ENCODE results near the gene MEGF11.
A peak's percentile ranks its signal among the peaks of the same experiment; 100 is the strongest.

Gene MEGF11

DNA sequence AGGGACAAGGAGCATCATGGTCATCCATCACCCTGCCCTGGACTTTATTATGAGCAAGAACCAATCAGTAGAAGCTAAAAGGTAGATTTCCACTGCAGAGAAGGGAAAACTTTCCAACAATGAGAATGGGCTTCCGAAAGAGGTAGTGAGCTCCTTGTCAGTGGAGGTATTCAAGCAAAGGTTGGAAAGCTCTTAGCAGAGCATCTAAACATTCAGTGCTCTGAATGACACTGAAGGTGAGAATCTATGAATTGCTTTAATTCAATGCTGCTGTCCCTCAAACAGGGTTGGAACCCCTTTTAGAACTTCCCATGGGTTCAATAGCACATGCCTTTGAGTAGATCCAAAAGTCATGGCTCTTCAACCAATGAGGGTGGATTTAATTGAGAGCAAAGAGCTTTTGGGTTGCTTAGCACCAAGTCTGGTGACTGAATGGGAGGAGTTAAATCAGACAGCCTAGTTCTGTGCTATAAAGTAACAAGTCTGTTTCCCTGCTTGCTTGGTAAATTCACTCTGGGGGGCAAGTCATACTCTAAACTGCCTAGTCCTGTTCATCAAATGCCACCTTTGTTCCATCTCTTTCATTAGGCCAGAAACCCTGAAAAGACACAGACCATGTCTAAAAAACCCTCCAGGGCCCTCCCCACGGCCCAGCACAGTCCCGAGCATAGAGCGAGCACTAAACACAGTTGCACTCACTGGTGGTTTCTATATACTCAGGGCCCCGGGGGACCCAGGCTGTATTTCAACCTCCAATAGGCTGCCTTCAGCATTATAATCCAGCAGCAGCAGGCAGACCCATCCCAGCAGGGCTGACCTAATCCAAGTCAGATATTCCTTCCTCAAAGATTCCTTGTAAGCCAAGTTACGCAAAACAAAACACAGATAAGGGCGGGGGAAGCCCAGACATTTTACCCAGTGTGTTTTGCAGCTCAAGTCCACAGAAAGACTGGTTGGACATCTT, 161.2 kb downstream of the MEGF11 start:
- no peak for DNase-seq (ENCODE audit: low read depth)

DNA sequence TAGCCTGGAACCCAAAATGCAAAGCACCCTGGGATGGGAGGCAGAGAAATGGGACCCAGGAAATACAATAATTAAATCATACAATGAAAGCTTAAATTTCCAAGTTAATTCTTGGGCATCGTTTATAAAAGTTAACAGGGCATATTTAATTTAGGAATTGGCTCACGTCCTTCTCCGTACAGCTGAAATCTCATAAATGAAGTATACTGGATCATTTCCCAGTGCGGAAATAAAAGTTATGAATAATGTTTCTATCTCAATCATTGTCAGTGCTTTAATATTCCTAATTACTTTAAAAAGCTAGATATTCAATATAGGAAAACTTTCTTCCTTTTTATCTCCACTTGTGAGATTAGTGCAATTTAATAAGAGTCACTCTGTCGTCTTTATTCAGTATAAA, 164.0 kb downstream of the MEGF11 start:
- no peak for DNase-seq (ENCODE audit: low read depth)

GRCh38 chr15:66089049-66089448, 164.5 kb downstream of the MEGF11 start:
- no peak for DNase-seq (ENCODE audit: low read depth)

DNA sequence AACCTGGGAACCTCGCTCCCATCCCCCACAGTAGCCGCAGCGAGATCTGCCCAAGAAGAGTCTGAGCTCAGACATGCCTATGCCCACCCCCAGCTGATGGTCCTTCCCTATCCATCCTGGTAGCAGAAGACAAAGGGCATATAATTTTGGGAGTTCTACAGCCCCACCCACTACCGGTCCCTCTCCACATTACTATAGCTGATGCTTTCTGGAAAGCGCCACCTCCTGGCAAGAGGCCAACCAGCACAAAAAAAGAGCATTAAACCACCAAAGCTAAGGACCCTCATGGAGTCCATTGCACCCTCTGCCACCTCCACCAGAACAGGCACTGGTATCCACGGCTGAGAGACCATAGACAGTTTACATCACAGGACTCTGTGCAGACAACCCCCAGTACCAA, 168.4 kb downstream of the MEGF11 start:
- no peak for DNase-seq (ENCODE audit: low read depth)

- DNase-seq (ENCODE audit: low read depth) = no peak
These were observed 168.8 kb downstream of the MEGF11 start for GRCh38 chr15:66084704-66085103.

- peak; percentile 19 for DNase-seq (ENCODE audit: low read depth)
These were observed 172.7 kb downstream of the MEGF11 start for GRCh38 chr15:66080717-66081398.

- DNase-seq (ENCODE audit: low read depth) = no peak
These were observed 174.6 kb downstream of the MEGF11 start for GRCh38 chr15:66078929-66079275.

GRCh38 chr15:66078196-66078928, 175.2 kb downstream of the MEGF11 start:
- no peak for DNase-seq (ENCODE audit: low read depth)

DNA sequence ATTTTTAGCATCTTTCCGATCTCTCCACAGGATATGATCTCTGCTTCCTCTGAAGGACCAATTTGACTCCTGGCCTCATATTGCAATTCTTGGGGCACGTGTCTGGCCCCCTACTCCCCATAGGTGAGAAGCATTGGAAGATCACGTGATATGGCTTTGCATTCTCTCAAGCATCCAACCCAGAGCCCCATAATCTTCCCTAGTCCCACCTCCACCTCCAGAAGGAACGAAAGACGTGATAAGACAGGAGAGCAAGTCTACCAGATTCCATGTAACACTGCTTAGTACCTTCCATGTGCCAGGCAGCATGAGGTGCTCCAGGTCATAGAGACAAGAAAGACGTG, 176.3 kb downstream of the MEGF11 start:
- DNase-seq (ENCODE audit: low read depth) = no peak

DNA sequence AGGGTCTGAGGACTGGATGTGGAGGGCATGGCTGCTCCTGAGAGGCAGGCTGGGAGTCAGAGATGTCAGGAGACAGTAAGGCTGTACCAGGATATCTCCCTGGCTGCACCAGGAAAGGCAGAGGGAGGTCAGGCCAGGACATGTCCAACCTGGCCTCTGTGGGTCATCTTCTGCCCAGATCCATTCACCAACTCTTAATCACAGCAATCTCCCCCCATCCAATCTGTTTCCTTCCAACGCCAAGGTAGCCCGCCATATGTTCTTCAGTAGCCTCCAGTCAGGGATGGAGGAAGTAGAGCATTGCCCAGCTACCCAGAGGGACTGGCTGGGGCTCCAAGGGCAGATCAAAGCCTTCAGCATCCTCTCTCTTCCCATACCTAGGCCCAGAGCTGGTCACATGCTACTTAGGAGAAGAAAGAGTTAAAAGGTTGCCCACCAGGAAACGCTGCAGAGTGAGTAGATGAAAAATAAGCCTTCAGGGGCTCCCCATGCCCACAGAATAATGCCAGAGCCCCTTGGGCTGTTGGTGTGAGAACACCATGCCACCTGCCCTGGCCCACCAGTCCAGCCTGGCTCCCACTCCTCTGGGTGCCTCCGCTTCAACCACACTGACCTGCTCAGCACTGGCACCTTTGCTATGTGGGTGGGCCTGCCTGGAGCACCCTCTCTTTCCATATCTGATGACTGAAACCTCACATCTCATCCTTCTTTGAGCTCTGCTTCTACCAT, 176.8 kb downstream of the MEGF11 start:
- no peak for DNase-seq (ENCODE audit: low read depth)

DNA sequence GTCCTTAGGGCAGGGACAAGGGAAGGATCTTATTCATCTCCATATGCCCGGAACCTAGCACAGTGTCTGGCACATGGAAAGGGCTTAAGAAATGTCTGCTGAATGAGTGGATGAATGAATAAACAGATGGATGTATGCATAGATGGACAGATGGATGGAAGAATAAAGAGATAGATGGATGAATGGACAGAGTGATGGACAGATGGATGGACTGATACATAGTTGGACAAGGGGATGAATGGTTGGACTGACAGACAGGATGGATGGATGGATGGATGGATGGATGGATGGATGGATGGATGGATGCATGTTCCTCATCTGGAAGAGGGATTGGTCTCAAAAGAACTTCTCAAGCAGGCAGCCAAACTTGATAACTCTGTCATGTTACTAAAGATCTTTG, 177.6 kb downstream of the MEGF11 start:
- DNase-seq (ENCODE audit: low read depth) = no peak

DNA sequence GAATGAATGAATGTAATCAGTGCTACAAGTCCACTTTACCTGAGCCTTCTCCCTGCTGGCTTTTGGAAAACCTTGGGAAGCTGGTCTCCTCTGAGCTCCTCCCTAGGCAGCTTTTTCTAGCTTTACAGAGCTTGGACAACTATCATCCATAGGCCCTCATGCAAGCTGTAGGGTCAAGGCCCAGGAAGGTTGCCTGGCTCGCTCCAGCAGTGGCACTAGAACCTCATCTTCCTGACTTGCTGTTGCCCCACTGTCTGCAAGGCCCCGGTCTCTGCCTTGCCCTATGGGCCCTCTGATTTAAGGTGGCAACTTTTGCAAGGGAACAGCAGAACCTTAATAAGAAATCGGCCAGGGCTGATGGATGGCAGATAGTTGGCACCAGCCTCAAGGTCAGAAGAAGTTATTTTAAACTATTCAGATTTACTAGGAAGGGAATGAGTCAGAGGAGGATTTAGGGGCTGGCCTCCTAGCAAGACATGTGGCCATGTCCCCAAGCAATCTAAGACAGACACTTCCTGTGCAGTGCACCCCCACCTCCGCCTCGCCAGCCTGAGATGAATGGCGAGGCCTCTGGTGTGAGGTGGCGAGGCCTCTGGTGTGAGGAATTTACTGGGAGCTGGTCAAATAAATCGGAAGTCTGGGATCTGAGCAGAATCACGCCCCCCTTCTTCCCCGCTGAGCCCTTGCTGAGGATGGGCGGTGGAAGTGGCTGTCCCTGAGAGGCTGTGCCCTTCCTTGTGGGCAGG, 180.8 kb downstream of the MEGF11 start:
- DNase-seq (ENCODE audit: low read depth) = no peak

DNA sequence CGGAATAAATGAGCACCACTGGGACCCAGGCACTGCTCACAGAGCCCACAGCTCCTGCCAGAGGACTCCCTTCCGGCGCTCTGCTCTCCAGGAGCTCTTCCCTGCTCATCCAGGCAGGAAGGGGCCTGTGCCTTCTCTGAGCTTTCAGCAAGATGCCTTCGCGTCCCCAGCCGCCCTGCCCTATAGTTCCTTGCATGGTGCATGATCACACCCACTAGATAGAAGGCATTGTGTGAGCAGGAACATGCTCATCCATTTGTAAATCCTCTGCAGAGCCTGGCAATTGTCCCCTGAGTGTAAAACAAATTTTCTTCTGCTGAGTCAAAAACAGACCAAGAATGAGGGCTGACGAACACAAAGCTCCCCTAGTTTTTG, 181.6 kb downstream of the MEGF11 start:
- DNase-seq (ENCODE audit: low read depth) = no peak

DNA sequence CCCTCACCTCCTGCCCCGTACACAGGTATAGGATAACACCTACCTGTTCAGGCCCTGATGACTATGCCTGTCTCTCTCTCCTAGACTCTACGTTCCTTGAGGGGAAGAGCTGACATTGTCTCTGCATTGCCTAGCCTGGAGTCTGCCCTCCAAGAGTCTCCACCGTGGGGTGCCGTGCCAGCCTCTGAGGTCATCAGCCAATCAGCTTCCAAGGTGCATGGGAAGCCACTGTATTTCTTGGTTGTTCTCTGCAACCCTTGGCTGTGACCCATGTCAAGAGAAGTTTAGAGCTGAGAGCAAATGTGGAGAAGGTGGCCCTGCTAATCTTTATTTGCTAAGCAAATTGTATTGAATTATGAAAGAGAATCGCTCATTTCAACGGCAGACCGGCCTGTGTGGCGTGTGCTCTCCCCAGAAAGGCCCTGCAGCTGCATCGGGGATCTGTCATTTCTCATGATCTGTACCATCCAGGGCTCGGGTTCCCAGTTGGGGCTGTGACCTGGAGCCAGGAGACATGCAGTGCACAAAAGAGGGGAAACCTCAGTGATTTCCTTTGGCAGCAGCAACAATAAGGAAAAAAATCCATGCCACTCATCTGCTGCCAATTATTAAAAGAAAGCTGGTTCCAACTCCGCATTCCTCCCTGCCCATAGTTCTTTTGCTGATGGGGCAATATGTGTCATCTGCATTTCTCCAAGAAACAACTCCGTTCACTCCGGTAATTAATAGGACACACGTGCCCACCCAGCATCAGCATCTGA, 182.2 kb downstream of the MEGF11 start:
- no peak for DNase-seq (ENCODE audit: low read depth)

DNA sequence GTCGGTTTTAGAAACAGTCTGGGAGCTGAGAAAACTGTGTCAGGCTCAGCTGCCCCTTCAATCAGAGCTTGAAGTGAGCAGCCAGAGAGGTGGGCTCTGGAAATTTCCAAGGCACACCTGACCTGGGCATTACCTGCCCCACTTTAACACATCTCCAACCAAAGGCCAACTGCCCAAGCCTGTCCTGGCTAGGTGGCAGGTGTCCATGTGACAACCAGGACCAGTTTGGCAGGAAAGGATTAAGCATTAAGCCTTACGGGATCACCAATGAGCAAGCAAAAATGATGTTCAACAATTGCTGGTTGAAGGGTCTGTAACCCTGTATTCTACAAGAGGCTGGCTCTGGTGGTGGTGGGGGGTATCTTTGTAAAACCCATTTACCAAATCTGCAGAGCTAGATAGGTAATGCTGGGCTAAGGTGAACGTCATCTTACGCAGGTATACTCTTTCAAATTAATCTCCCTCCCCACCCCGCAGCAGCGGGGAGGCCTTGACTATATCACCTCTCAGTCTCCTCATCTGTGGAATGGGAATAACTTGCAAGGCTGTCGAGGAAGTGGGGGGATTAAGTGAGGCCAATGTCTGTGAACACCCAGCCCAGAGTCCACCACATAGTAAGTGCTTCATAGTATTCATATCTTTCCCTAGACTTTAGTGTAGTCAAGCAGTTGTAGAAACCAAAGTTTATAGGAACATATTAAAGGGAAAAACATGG, 183.2 kb downstream of the MEGF11 start:
- no peak for DNase-seq (ENCODE audit: low read depth)

DNA sequence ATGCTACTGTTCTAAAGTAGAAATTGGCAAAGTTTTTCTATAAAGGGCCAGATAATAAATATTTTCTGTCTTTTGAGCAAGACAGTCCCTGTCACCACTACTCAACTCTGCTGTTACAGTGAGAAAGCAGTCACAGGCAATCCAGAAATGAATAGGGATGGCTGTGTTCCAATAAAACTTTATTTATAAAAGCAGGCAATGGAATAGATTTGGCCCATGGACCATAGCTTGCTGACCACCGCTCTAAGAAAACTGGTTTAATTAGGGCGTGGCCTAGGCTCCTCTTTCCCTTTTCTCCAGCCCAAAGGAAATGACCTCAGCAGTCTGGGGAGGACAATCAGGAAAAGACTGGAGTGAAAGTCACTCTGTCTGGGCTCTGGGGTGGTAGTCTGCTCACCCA, 183.8 kb downstream of the MEGF11 start:
- no peak for DNase-seq (ENCODE audit: low read depth)

GRCh38 chr15:66068801-66069200, 184.7 kb downstream of the MEGF11 start:
- no peak for DNase-seq (ENCODE audit: low read depth)

- no peak for DNase-seq (ENCODE audit: low read depth)
These were observed 185.9 kb downstream of the MEGF11 start for GRCh38 chr15:66067687-66068086.

DNA sequence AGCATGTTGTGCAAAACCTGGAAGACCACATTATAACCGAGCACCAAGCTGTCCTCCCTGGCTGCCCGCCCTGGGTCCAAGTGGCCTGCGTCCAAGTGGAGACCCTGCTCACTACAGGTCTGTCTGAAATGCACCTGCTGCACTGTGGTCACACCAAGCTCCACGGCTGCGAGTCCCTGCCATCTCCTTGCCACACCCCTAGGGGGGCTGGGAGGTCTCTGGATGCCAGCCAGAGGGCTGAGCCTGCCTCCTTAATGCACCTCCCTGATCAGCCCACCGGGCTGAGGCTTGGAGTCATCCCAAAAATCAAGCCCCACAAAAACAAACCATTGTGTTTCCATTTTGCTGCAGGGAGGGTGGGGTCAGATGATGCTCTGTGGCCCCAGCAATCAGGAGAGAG, 187.1 kb downstream of the MEGF11 start:
- DNase-seq (ENCODE audit: low read depth) = no peak

DNA sequence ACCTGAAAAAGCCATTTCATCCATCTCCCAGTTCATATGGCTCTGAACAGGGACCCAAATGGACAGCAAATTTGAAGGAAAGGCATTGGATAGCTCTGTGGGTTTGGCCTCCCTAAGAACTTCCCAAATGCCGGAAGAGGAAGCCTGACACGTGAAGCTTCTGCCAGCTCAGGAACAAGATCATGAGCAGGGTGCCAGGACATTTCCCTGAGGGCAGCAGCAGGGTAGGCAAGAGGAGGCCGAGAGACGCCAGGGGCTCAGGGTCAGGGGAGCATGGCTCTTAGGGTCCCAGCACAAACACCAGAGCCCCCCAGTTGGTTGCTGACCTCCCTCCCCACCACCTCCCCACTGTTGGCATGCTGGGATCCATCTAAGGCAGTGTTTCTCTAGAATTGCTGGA, 187.5 kb downstream of the MEGF11 start:
- DNase-seq (ENCODE audit: low read depth) = no peak
